Peyer's patch (tissue), 4 donors: Measurements from ENCODE around the gene PRELID1. TPM values are rescaled to one million over a fixed set of nuclear protein-coding genes. Genes with fewer than 3 reads are reported as not detected.

Experiments used
- DNase-seq, 3 donors: peaks; one replicate each; pipeline ENCODE4 v3.0.0-alpha.2; 2017 to 2019
- H3K27ac ChIP-seq, 4 donors: fragments of 200-600 bp; sonication (generic); one replicate each; pipeline ENCODE4 v1.5.1; 2016 to 2019
- H3K27me3 ChIP-seq, 2 donors: fragments of 200-600 bp; sonication (generic); one replicate each; pipeline ENCODE4 v1.5.1; 2019
- H3K36me3 ChIP-seq, 3 donors: fragments of 200-600 bp; sonication (generic); one replicate each; pipeline ENCODE4 v1.5.1; 2016 to 2019
- H3K4me1 ChIP-seq, 4 donors: fragments of 200-600 bp; sonication (generic); one replicate each; pipeline ENCODE4 v1.5.1; 2016 to 2019
- H3K4me3 ChIP-seq, 4 donors: fragments of 200-600 bp; sonication (generic); 1 replicate in 3 of 4; 2 replicates in 1 of 4; pipeline ENCODE4 v1.5.1; 2016 to 2019; ENCODE audit warnings: mild to moderate bottlenecking in 1 of 4
- H3K9me3 ChIP-seq, 4 donors: fragments of 200-600 bp; sonication (generic); one replicate each; pipeline ENCODE4 v1.5.1; 2016 to 2019; ENCODE audit warnings: mild to moderate bottlenecking in 1 of 4
- POLR2A ChIP-seq, 2 donors: fragments of 450-650 bp; IDR thresholded peaks; one replicate each; pipeline ENCODE4 v1.5.1; 2017; ENCODE audit warnings: antibody characterized with exemption in 2 of 2, mild to moderate bottlenecking in 2 of 2, moderate library complexity in 2 of 2
- total RNA-seq, 4 donors: library from RNA; depleted of rRNA; stranded (reverse); fragments of >200 nt; gene quantifications; one replicate each; pipeline ENCODE4 v1.1.0, GENCODE V29; 2016
- TF ChIP-seq, protein P1 (sequence below), 6 experiments: fragments of 450-650 bp in 4 of 6; fragments of 200-600 bp in 2 of 6; sonication (generic) in 1 of 6; IDR thresholded peaks; one replicate each; pipeline ENCODE4 v1.5.1; 2017 to 2019; ENCODE audit warnings: antibody characterized with exemption in 6 of 6, mild to moderate bottlenecking in 3 of 6, moderate library complexity in 1 of 6

Gene PRELID1
- total RNA-seq, 4 donors from 2014 or later = 55.3 to 215 (median 132) TPM

DNA sequence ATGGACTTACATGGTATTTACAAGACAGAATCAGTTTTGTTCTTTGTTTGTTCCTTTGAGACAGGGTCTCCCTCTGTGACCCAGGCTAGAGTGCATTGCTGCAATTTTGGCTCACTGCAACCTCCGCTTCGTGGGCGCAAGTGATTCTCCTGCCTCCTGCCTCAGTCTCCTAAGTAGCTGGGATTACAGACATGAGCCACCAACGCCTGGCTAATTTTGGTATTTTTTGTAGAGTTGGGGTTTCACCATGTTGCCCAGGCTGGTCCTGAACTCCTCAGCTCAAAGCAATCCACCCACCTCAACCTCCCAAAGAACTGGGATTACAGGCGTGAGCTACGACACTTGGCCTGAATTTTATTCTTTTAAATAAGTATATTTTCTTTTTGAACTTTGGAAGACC lies 27.7 kb upstream of the PRELID1 start:
- Histone ChIP-seq H3K36me3 (peaks cover 0 to 68% (median 0%) of the 10 kb centered on the region in 3 donors), H3K9me3 (no peaks in the 10 kb centered on the region), H3K4me3 (no peak overlapping the region), H3K27ac (no peak overlapping the region), H3K27me3 (no peaks in the 10 kb centered on the region), H3K4me1 (no peaks in the 10 kb centered on the region)
- TF ChIP-seq, protein P1, sequence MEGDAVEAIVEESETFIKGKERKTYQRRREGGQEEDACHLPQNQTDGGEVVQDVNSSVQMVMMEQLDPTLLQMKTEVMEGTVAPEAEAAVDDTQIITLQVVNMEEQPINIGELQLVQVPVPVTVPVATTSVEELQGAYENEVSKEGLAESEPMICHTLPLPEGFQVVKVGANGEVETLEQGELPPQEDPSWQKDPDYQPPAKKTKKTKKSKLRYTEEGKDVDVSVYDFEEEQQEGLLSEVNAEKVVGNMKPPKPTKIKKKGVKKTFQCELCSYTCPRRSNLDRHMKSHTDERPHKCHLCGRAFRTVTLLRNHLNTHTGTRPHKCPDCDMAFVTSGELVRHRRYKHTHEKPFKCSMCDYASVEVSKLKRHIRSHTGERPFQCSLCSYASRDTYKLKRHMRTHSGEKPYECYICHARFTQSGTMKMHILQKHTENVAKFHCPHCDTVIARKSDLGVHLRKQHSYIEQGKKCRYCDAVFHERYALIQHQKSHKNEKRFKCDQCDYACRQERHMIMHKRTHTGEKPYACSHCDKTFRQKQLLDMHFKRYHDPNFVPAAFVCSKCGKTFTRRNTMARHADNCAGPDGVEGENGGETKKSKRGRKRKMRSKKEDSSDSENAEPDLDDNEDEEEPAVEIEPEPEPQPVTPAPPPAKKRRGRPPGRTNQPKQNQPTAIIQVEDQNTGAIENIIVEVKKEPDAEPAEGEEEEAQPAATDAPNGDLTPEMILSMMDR (IDR thresholded peaks at IDR 0.05) = no peak
- no peak for TF ChIP-seq POLR2A (IDR thresholded peaks at IDR 0.05)
- no peak for DNase-seq

DNA sequence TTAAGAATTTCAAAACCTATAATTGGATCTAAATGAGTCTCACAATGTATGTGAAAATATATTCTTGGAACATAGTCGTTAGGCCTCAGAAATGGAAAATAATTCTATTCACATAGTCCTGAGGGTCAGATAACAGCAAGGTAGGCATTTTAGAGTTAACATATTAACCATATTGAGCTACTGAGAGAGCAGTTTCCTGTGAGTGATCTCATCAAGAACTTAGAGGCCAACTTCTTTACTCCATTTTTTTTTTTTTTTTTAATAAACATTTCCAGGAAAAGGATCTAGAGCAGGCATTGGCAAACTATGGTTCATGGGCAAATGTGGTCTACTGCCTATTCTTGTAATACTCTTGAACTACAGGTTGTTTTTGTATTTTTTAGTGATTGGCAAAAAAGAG lies 26.7 kb upstream of the PRELID1 start:
- TF ChIP-seq, protein P1 (IDR thresholded peaks at IDR 0.05) = no peak
- no peak for TF ChIP-seq POLR2A (IDR thresholded peaks at IDR 0.05)
- no peak overlapping the region for H3K4me3 ChIP-seq
- H3K4me1 ChIP-seq = no peaks in the 10 kb centered on the region
- DNase-seq = no peak
- H3K27me3 ChIP-seq = no peaks in the 10 kb centered on the region
- no peak overlapping the region for H3K27ac ChIP-seq
- no peaks in the 10 kb centered on the region for H3K9me3 ChIP-seq
- H3K36me3 ChIP-seq = peaks cover 0 to 74% (median 0%) of the 10 kb centered on the region in 3 donors

DNA sequence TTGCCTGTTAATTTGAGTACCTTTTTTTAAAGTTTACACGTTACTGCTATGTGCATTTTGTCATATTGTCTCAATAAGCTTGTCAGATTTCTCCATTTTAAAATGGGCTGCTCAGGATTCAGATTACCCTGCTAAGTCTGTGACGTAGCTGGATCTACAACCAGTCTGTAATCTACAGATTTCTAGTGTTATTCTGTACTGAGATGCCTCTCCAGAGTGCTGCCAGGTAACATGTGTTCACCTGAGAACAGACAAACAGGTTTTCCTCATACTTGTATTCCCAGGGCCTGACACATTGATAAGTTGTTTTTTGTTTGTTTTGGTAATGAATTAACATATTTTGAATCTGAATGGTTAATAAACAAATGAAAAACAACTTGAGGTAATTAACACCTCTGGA lies 15.4 kb upstream of the PRELID1 start:
- DNase-seq = no peak
- no peak overlapping the region for H3K27ac ChIP-seq
- no peak overlapping the region for H3K4me3 ChIP-seq
- peaks cover 0 to 95% (median 0%) of the 10 kb centered on the region in 3 donors for H3K36me3 ChIP-seq
- no peak for TF ChIP-seq POLR2A (IDR thresholded peaks at IDR 0.05)
- TF ChIP-seq, protein P1 (IDR thresholded peaks at IDR 0.05) = no peak
- H3K9me3 ChIP-seq = no peaks in the 10 kb centered on the region
- no peaks in the 10 kb centered on the region for H3K27me3 ChIP-seq
- no peaks in the 10 kb centered on the region for H3K4me1 ChIP-seq

DNA sequence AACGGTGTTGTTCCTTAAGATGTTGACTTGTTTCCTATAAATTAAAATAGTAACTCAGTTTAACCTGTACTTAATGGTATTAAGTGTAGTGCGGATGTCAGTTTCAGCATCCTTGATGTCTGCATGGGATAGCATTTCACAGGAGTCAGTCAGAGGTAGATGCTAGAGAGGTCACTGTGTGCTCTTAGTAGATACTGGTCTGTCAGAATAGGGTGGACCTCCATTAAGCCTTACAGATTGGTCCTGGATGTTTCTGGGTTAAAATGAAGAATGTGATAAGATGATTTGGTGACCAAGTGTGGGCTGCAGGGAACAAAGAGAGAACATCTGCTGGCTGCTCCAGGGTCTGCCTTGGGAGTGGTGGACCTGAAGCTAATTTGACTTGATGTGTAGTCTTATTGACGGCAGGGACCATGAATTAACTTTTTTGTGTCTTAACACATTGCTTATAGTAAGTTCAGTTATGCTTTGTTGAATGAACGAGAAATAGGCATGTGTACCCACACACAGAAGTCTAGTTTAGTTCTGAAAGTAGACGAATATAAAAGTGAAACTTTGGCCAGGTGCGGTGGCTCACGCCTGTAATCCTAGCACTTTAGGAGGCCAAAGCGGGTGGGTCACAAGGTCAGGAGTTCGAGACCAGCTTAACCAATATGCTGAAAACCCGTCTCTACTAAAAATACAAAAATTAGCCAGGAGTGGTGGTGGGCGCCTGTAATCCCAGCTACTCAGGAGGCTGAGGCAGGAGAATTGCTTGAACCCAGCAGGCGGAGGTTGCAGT lies 12.6 kb upstream of the PRELID1 start:
- TF ChIP-seq POLR2A (IDR thresholded peaks at IDR 0.05) = no peak
- TF ChIP-seq, protein P1 (IDR thresholded peaks at IDR 0.05) = no peak
- no peak for DNase-seq
- peaks cover 0 to 96% (median 0%) of the 10 kb centered on the region in 3 donors for H3K36me3 ChIP-seq

DNA sequence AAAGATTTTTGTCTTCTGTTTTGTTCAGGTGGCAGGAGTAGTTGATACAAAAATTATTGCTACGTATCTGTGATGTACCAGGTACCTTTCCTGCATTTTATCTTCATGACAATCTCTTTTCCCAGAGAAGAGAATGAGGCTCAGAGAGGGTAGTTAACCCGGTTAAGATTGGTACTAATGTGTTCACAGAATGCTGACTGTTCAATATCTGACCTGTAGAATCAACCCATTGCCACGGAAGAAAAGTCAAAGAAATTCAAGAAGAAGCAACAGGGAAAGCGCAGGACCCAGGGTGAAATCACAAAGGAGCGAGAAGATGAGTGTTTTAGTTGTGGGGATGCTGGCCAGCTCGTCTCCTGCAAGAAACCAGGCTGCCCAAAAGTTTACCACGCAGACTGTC lies 11.9 kb upstream of the PRELID1 start:
- TF ChIP-seq, protein P1 (IDR thresholded peaks at IDR 0.05) = no peak
- no peak for TF ChIP-seq POLR2A (IDR thresholded peaks at IDR 0.05)
- H3K4me3 ChIP-seq = no peak overlapping the region
- DNase-seq = no peak
- H3K36me3 ChIP-seq = peaks cover 0 to 98% (median 0%) of the 10 kb centered on the region in 3 donors
- no peaks in the 10 kb centered on the region for H3K27me3 ChIP-seq
- H3K9me3 ChIP-seq = no peaks in the 10 kb centered on the region
- peaks cover 0 to 10% (median 8%) of the 10 kb centered on the region in 4 donors for H3K4me1 ChIP-seq
- H3K27ac ChIP-seq = no peak overlapping the region

More for the DNA sequence above, 12.6 kb upstream of the PRELID1 start:
- H3K4me3 ChIP-seq = no peak overlapping the region
- peaks cover 0 to 5% (median 3%) of the 10 kb centered on the region in 4 donors for H3K4me1 ChIP-seq
- no peak overlapping the region for H3K27ac ChIP-seq
- H3K9me3 ChIP-seq = no peaks in the 10 kb centered on the region
- H3K27me3 ChIP-seq = no peaks in the 10 kb centered on the region
